Measurements from ENCODE around the gene WNT2. TPM values are rescaled to one million over a fixed set of nuclear protein-coding genes. Genes with fewer than 3 reads are reported as not detected.

WNT2 gene
- polyA plus RNA-seq, 1 donor from 2014 or later: not detected

DNA sequence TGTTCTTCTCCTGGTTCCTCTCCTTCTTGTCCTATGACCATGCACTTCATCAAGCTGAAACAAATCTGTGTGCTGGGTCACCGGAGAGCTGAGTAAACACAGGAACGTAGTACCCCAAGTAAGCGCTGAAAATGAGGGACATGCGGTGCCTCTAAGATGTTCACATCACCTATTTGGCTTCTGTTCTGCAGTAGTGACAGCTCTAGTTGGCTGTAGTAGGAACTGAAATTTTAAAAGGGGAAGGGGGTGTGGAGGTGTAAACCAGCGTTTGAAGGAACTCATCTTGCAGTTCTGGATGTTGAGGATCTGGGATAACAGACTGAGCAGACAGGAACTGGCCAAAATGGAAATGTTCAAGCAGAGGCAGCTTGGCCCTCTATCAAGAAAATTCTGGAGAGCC lies 85.2 kb downstream of the WNT2 start:
- Histone ChIP-seq H3K9ac (ENCODE audit: low read length) (no peak overlapping the region), H3K4me3 (ENCODE audit: low read length) (no peak overlapping the region), H3K4me2 (ENCODE audit: low read length) (no peak overlapping the region), H3K9me2 (ENCODE audit: insufficient read depth, low read length) (no peaks in the 10 kb centered on the region), H2AFZ (ENCODE audit: low read depth, low read length) (no peak overlapping the region), H3K36me3 (ENCODE audit: insufficient read depth, low read length) (no peaks in the 10 kb centered on the region), H3K27ac (ENCODE audit: low read length) (no peak overlapping the region), H3K27me3 (ENCODE audit: insufficient read depth, low read depth, low read length) (no peaks in the 10 kb centered on the region), H3F3A (ENCODE audit: insufficient read depth, low read length, poor library complexity, severe bottlenecking) (no peaks in the 10 kb centered on the region), H3K79me2 (replicated peaks; ENCODE audit: insufficient read depth, low read length) (no peaks in the 10 kb centered on the region), H4K20me1 (ENCODE audit: insufficient read depth) (no peaks in the 10 kb centered on the region), H3K9me3 (ENCODE audit: low read length) (peaks cover 4% of the 10 kb centered on the region)
- no peak for TF ChIP-seq RAD21 (conservative IDR thresholded peaks at IDR 0.05)
- TF ChIP-seq SMC3 (conservative IDR thresholded peaks at IDR 0.05; ENCODE audit: poor library complexity): no peak
- no peak for TF ChIP-seq MXI1 (conservative IDR thresholded peaks at IDR 0.05; ENCODE audit: poor library complexity, severe bottlenecking)
- no peak for TF ChIP-seq REST (IDR thresholded peaks at IDR 0.05; ENCODE audit: borderline replicate concordance)
- no peak for TF ChIP-seq EZH2 (IDR thresholded peaks at IDR 0.05; ENCODE audit: borderline replicate concordance, insufficient read depth, low read length, poor library complexity, severe bottlenecking)
- TF ChIP-seq CTCF (IDR thresholded peaks at IDR 0.05; ENCODE audit: poor library complexity, severe bottlenecking): no peak
- no peak for TF ChIP-seq TAF1 (IDR thresholded peaks at IDR 0.05; ENCODE audit: low read depth)
- TF ChIP-seq POLR2AphosphoS5 (IDR thresholded peaks at IDR 0.05): no peak

DNA sequence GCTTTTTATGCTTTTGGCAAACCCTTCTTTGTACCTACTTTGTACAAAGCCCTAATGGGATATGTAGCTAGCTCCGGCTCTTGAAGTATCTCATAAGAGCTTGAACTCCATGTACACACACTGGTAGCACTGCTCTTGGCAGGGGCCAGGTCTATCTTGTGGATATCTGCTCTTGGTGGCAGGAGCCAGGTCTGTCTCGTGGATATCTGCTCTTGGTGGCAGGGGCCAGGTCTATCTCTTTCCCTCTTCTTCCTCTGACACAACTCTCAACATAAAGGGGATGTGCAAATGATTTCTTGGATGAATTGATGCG lies 91.9 kb downstream of the WNT2 start:
- Histone ChIP-seq H3K79me2 (replicated peaks; ENCODE audit: insufficient read depth, low read length) (no peaks in the 10 kb centered on the region), H3F3A (ENCODE audit: insufficient read depth, low read length, poor library complexity, severe bottlenecking) (no peaks in the 10 kb centered on the region), H3K4me3 (ENCODE audit: low read length) (no peak overlapping the region), H3K4me2 (ENCODE audit: low read length) (no peak overlapping the region), H2AFZ (ENCODE audit: low read depth, low read length) (no peak overlapping the region), H3K9me2 (ENCODE audit: insufficient read depth, low read length) (no peaks in the 10 kb centered on the region), H3K27me3 (ENCODE audit: insufficient read depth, low read depth, low read length) (no peaks in the 10 kb centered on the region), H3K27ac (ENCODE audit: low read length) (no peak overlapping the region), H3K9me3 (ENCODE audit: low read length) (peaks cover 4% of the 10 kb centered on the region), H3K9ac (ENCODE audit: low read length) (no peak overlapping the region), H3K36me3 (ENCODE audit: insufficient read depth, low read length) (peaks cover 7% of the 10 kb centered on the region), H4K20me1 (ENCODE audit: insufficient read depth) (no peaks in the 10 kb centered on the region)
- TF ChIP-seq EZH2 (IDR thresholded peaks at IDR 0.05; ENCODE audit: borderline replicate concordance, insufficient read depth, low read length, poor library complexity, severe bottlenecking): no peak
- no peak for TF ChIP-seq MXI1 (conservative IDR thresholded peaks at IDR 0.05; ENCODE audit: poor library complexity, severe bottlenecking)
- no peak for TF ChIP-seq POLR2AphosphoS5 (IDR thresholded peaks at IDR 0.05)
- TF ChIP-seq TAF1 (IDR thresholded peaks at IDR 0.05; ENCODE audit: low read depth): no peak
- TF ChIP-seq REST (IDR thresholded peaks at IDR 0.05; ENCODE audit: borderline replicate concordance): no peak
- TF ChIP-seq EP300 (conservative IDR thresholded peaks at IDR 0.05; ENCODE audit: poor library complexity, severe bottlenecking): no peak
- TF ChIP-seq RAD21 (conservative IDR thresholded peaks at IDR 0.05): no peak
- TF ChIP-seq SMC3 (conservative IDR thresholded peaks at IDR 0.05; ENCODE audit: poor library complexity): no peak
- no peak for TF ChIP-seq CTCF (IDR thresholded peaks at IDR 0.05; ENCODE audit: poor library complexity, severe bottlenecking)
